Psoas muscle (tissue), 8 donors: ENCODE measurements around the gene PPM1H. TPM values are rescaled to one million over a fixed set of nuclear protein-coding genes. Genes with fewer than 3 reads are reported as not detected.
"Not testable (repeated sequence)": the region's sequence is repeated elsewhere in the genome, so short reads cannot be mapped to it uniquely, and the experiment has no call there.

Experiments used
- ATAC-seq, 4 donors: fragments of 200-7000 bp; cut with Tn5 transposase; one replicate each; pipeline ENCODE4 v1.9.1; 2020; ENCODE audit warnings: moderate library complexity in 3 of 4, mild to moderate bottlenecking in 2 of 4
- DNase-seq, 2 donors: peaks; one replicate each; pipeline ENCODE4 v3.0.0-alpha.2; 2020
- H3K27ac ChIP-seq: fragments of 200-600 bp; one replicate; pipeline ENCODE4 v1.8.0; 2022
- H3K27me3 ChIP-seq, 3 donors: fragments of 200-600 bp in 1 of 3; one replicate each; pipeline versions ENCODE4 v1.6.1 to v1.8.0; 2013 to 2022; ENCODE audit warnings: low read length in 2 of 3, mild to moderate bottlenecking in 2 of 3, moderate library complexity in 1 of 3; ENCODE audit not compliant: insufficient read depth in 3 of 3
- H3K36me3 ChIP-seq, 2 donors: fragments of 200-600 bp in 1 of 2; one replicate each; pipeline versions ENCODE4 v1.6.1 to v1.8.0; 2013 to 2022; ENCODE audit warnings: low read depth in 1 of 2, mild to moderate bottlenecking in 1 of 2, moderate library complexity in 1 of 2; ENCODE audit not compliant: insufficient read depth in 1 of 2
- H3K4me1 ChIP-seq: fragments of 200-600 bp; one replicate; pipeline ENCODE4 v1.8.0; 2022
- H3K4me3 ChIP-seq: fragments of 200-600 bp; one replicate; pipeline ENCODE4 v1.8.0; 2022; ENCODE audit warnings: mild to moderate bottlenecking
- H3K9me3 ChIP-seq: fragments of 200-600 bp; one replicate; pipeline ENCODE4 v1.8.0; 2022
- CTCF ChIP-seq: fragments of 200-600 bp; IDR thresholded peaks from one replicate; pipeline ENCODE4 v1.8.0; 2022; ENCODE audit warnings: antibody characterized with exemption
- WGBS, 3 donors: extraction: QIAGEN DNeasy Blood & Tissue Kit; methylation state at CpG; one replicate each; pipeline versions ENCODE4 v1.1.6 to v1.1.7; 2013; 5-methylcytosine and 5-hydroxymethylcytosine counted together
- intact Hi-C, 2 donors: fragments of 100-400 bp; cut with DNase I; formaldehyde crosslinking; loops; one replicate each; pipeline versions ENCODE4 v1.11.0 to v1.14.2; 2022
- polyA plus RNA-seq, 3 donors: library from polyadenylated mRNA; stranded (reverse); fragments of 200-250 nt; gene quantifications; one replicate each; pipeline ENCODE4 v1.2.3, GENCODE V29; 2013
- total RNA-seq, 4 donors: library from RNA; stranded (reverse); fragmentation: NEBNext Ultra II Directional in 2 of 4; extraction: Animal tissue kit (Norgen Biotek cat#: 25700) in 2 of 4; gene quantifications; one replicate each; pipeline versions ENCODE4 v1.2.1 to v1.2.4, GENCODE V29; 2021 to 2023
- donor health status: healthy with polysubstance abuse.
- donor health status: DM: no; HTN: no; CAD: no; lungs with moderate emphysema.
- donor health status: Bipolar disorder and iron deficiency.
- donor health status: healthy.
- donor health status: DM: yes; HTN: yes; CAD: no.
- donor health status: DM: no; HTN: no; CAD: no.
- donor health status: DM: no; HTN: no; CAD: no.
- donor health status: DM: yes; HTN: yes; CAD: no.

PPM1H gene
- total and polyA plus RNA-seq, 7 donors = 0.65 to 4.3 (median 1.8) TPM

- TF ChIP-seq CTCF = no peak
- Histone ChIP-seq H3K36me3 (no peaks in the 10 kb centered on the region), H3K4me3 (no peak overlapping the region), H3K27me3 (no peaks in the 10 kb centered on the region), H3K9me3 (no peaks in the 10 kb centered on the region), H3K27ac (no peak overlapping the region), H3K4me1 (no peaks in the 10 kb centered on the region)
- WGBS, 3 donors = 88 to 97% (median 96%) methylated on average over 3 of the region's 3 CpGs
- no peak for DNase-seq
- intact Hi-C loops = no loop called here
- ATAC-seq = no peak
Measured at GRCh38 chr12:62882696-62883095, 52.3 kb downstream of the PPM1H start.

GRCh38 chr12:62882140-62882539, 52.8 kb downstream of the PPM1H start:
- Histone ChIP-seq H3K27ac (no peak overlapping the region), H3K36me3 (no peaks in the 10 kb centered on the region), H3K4me3 (no peak overlapping the region), H3K27me3 (no peaks in the 10 kb centered on the region), H3K4me1 (no peaks in the 10 kb centered on the region), H3K9me3 (no peaks in the 10 kb centered on the region)
- 78 to 85% (median 82%) methylated on average over 3 of the region's 3 CpGs for WGBS, 3 donors
- ATAC-seq (no peak), DNase-seq (no peak)
- no peak for TF ChIP-seq CTCF
- intact Hi-C loops = no loop called here

- no peak overlapping the region for H3K27ac ChIP-seq
- TF ChIP-seq CTCF = no peak
- 95 to 100% (median 97%) methylated on average over 1 of the region's 1 CpG for WGBS, 3 donors
- no peak for DNase-seq
- H3K9me3 ChIP-seq = no peaks in the 10 kb centered on the region
- no peak overlapping the region for H3K4me3 ChIP-seq
- intact Hi-C loops = no loop called here
- H3K36me3 ChIP-seq = no peaks in the 10 kb centered on the region
- ATAC-seq = no peak
- no peaks in the 10 kb centered on the region for H3K4me1 ChIP-seq
- H3K27me3 ChIP-seq = no peaks in the 10 kb centered on the region
Measured at GRCh38 chr12:62879691-62880090, 55.3 kb downstream of the PPM1H start.

GRCh38 chr12:62879228-62879627, 55.7 kb downstream of the PPM1H start:
- intact Hi-C loops, H3K4me3 ChIP-seq, H3K27ac ChIP-seq, H3K4me1 ChIP-seq, H3K36me3 ChIP-seq, DNase-seq, ATAC-seq, H3K9me3 ChIP-seq, H3K27me3 ChIP-seq: not testable (repeated sequence)
- WGBS, 3 donors = 91 to 93% (median 92%) methylated on average over 3 of the region's 3 CpGs

GRCh38 chr12:62878211-62878610, 56.7 kb downstream of the PPM1H start:
- intact Hi-C loops = no loop called here
- no peak overlapping the region for H3K27ac ChIP-seq
- ATAC-seq (no peak), DNase-seq (no peak)
- no peaks in the 10 kb centered on the region for H3K9me3 ChIP-seq
- no peak overlapping the region for H3K4me3 ChIP-seq
- 48 to 56% (median 55%) methylated on average over 2 of the region's 2 CpGs for WGBS, 3 donors
- H3K36me3 ChIP-seq = no peaks in the 10 kb centered on the region
- no peaks in the 10 kb centered on the region for H3K4me1 ChIP-seq
- no peaks in the 10 kb centered on the region for H3K27me3 ChIP-seq
- TF ChIP-seq CTCF = no peak
